ENCODE results near the gene ACACA. TPM values are rescaled to one million over a fixed set of nuclear protein-coding genes. Genes with fewer than 3 reads are reported as not detected.

Gene ACACA
- total RNA-seq, 1 donor, result 89.4 TPM

- no peak overlapping the region for H3K4me3 ChIP-seq (ENCODE audit: low read depth, low read length)
- DNase-seq (ENCODE audit: low read depth), result no peak
- TF ChIP-seq, protein P1, sequence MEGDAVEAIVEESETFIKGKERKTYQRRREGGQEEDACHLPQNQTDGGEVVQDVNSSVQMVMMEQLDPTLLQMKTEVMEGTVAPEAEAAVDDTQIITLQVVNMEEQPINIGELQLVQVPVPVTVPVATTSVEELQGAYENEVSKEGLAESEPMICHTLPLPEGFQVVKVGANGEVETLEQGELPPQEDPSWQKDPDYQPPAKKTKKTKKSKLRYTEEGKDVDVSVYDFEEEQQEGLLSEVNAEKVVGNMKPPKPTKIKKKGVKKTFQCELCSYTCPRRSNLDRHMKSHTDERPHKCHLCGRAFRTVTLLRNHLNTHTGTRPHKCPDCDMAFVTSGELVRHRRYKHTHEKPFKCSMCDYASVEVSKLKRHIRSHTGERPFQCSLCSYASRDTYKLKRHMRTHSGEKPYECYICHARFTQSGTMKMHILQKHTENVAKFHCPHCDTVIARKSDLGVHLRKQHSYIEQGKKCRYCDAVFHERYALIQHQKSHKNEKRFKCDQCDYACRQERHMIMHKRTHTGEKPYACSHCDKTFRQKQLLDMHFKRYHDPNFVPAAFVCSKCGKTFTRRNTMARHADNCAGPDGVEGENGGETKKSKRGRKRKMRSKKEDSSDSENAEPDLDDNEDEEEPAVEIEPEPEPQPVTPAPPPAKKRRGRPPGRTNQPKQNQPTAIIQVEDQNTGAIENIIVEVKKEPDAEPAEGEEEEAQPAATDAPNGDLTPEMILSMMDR (IDR thresholded peaks at IDR 0.05; ENCODE audit: insufficient read depth, low read depth, low read length), result no peak
These were observed 242.6 kb downstream of the ACACA start for GRCh38 chr17:37164057-37164456.

DNA sequence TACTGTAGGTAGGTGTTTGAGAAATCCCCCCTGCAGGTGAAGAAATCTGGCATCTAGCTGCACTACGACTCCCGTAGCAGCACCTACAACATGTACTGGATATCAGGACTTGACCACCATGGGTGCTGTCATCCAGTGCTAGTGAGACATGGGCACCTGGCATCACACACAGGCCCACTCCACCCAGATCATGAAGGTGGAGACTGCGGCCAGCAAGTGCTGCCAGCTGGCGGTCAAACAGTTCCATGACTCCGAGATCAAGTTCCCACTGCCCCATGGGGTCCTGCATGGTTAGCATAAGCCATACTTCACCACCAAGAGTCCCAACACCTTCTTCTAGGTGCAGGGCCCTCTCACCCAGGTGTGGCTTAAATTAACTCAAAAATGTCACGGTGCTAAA lies 243.8 kb downstream of the ACACA start:
- no peak for DNase-seq (ENCODE audit: low read depth)
- TF ChIP-seq, protein P1 (IDR thresholded peaks at IDR 0.05; ENCODE audit: insufficient read depth, low read depth, low read length), result no peak
- H3K4me3 ChIP-seq (ENCODE audit: low read depth, low read length), result no peak overlapping the region

GRCh38 chr17:37160944-37161343 lies 245.7 kb downstream of the ACACA start:
- DNase-seq (ENCODE audit: low read depth), result peak; percentile 33
- H3K4me3 ChIP-seq (ENCODE audit: low read depth, low read length), result no peak overlapping the region
- TF ChIP-seq, protein P1 (IDR thresholded peaks at IDR 0.05; ENCODE audit: insufficient read depth, low read depth, low read length), result no peak

DNA sequence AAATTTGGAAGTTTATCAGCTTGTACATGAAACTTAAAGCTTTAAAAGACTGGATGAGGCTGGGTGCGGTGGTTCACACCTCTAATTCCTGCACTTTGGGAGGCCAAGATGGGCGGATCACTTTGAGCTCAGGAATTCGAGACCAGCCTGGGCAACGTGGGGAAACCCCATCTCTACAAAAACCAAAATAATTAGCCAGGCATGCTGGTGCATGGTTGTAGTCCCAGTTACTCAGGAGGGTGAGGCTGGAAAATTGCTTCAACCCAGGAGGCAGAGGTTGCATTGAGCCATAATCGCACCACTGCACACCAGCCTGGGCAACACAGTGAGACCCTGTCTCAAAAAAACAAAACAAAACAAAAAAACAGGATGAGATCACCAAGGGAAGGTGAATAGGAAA lies 248.3 kb downstream of the ACACA start:
- TF ChIP-seq, protein P1 (IDR thresholded peaks at IDR 0.05; ENCODE audit: insufficient read depth, low read depth, low read length), result no peak
- DNase-seq (ENCODE audit: low read depth), result no peak

GRCh38 chr17:37148156-37148555 lies 258.5 kb downstream of the ACACA start:
- DNase-seq (ENCODE audit: low read depth), result no peak
- no peak overlapping the region for H3K4me3 ChIP-seq (ENCODE audit: low read depth, low read length)
- TF ChIP-seq, protein P1 (IDR thresholded peaks at IDR 0.05; ENCODE audit: insufficient read depth, low read depth, low read length), result no peak

More for the DNA sequence above, 248.3 kb downstream of the ACACA start:
- H3K4me3 ChIP-seq (ENCODE audit: low read depth, low read length), result no peak overlapping the region

- H3K4me3 ChIP-seq (ENCODE audit: low read depth, low read length), result no peak overlapping the region
- TF ChIP-seq, protein P1 (IDR thresholded peaks at IDR 0.05; ENCODE audit: insufficient read depth, low read depth, low read length), result no peak
- no peak for DNase-seq (ENCODE audit: low read depth)
These were observed 259.3 kb downstream of the ACACA start for GRCh38 chr17:37147301-37147812.

All from fibroblast of villous mesenchyme (primary cell).